ENCODE measurements around the gene CLSTN3.

CLSTN3 gene

DNA sequence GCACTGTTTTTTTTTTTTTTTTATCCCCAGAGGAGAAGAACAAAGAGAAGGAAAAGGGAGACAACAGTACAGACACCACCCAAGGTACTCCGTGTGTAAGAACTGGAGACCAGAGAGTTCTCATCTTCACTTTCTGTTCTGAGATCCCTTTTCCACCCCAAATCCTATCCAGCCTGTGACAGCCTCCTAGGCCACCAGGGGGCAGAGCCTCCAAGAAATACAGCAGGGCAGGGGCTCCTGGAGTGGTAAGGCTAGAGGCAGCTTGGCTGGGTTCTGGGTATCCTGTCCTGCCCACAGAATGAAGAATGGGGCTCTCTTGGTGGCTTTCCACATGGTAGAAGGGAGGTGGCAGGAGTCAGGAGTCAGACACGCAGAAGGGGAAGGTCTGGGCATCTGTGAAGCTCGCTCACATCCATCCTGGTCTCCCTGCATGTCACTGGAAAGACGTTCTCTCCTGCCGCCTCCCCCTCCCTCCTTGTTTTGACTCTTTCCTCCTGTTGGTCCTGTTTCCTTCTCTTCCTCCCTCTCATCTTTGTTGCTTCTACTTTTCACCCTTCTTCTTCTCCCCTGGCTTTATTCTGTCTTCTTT, 12.0 kb downstream of the CLSTN3 start:
- H3K4me2 ChIP-seq (ENCODE audit: low read length) = no peak overlapping the region
- no peaks in the 10 kb centered on the region for H3F3A ChIP-seq (ENCODE audit: control insufficient read depth, insufficient read depth)
- H3K36me3 ChIP-seq (ENCODE audit: control insufficient read depth, low read length) = no peaks in the 10 kb centered on the region
- TF ChIP-seq EZH2phosphoT487 (IDR thresholded peaks at IDR 0.05; ENCODE audit: borderline replicate concordance, low read length) = no peak
- TF ChIP-seq, protein P1, sequence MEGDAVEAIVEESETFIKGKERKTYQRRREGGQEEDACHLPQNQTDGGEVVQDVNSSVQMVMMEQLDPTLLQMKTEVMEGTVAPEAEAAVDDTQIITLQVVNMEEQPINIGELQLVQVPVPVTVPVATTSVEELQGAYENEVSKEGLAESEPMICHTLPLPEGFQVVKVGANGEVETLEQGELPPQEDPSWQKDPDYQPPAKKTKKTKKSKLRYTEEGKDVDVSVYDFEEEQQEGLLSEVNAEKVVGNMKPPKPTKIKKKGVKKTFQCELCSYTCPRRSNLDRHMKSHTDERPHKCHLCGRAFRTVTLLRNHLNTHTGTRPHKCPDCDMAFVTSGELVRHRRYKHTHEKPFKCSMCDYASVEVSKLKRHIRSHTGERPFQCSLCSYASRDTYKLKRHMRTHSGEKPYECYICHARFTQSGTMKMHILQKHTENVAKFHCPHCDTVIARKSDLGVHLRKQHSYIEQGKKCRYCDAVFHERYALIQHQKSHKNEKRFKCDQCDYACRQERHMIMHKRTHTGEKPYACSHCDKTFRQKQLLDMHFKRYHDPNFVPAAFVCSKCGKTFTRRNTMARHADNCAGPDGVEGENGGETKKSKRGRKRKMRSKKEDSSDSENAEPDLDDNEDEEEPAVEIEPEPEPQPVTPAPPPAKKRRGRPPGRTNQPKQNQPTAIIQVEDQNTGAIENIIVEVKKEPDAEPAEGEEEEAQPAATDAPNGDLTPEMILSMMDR (IDR thresholded peaks at IDR 0.05; ENCODE audit: low read depth, low read length, poor library complexity, severe bottlenecking) = peak; percentile 86
- no peaks in the 10 kb centered on the region for H3K79me2 ChIP-seq (ENCODE audit: control insufficient read depth, low read length)
- H4K20me1 ChIP-seq (ENCODE audit: control insufficient read depth, insufficient read depth, low read depth, low read length) = no peaks in the 10 kb centered on the region
- no peaks in the 10 kb centered on the region for H3K27me3 ChIP-seq (ENCODE audit: control insufficient read depth, low read length)
- no peak overlapping the region for H3K4me3 ChIP-seq (ENCODE audit: low read length)
- no peaks in the 10 kb centered on the region for H3K9me3 ChIP-seq (ENCODE audit: control insufficient read depth, insufficient read depth, low read length)
- H3K9me2 ChIP-seq (replicated peaks; ENCODE audit: control insufficient read depth, low read length) = no peaks in the 10 kb centered on the region
- no peak overlapping the region for H3K27ac ChIP-seq (ENCODE audit: low read depth, low read length)
- H3K4me1 ChIP-seq (ENCODE audit: control insufficient read depth, low read length) = no peaks in the 10 kb centered on the region

DNA sequence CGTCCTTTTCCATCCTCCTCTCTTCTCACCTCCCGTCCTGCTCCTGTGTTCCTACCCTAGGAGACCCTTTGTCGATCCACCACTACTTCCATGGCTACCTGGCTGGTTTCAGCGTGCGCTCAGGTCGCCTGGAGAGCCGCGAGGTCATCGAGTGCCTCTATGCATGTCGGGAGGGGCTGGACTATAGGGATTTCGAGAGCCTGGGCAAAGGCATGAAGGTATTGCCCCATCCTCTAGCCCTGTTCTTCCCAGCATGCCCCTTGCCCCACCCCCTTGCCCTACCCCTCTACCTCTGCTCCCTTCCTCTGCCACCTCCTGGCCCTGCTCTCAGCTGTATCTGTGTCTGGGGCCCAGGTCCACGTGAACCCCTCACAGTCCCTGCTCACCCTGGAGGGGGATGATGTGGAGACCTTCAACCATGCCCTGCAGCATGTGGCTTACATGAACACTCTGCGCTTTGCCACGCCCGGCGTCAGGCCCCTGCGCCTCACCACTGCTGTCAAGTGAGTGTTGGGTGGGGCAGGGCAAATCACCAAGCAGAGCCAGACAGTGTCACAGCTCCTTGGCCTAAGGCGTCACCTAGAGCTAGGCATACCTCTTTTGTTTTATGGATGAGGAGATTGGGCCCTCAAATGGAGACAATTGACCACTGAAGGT, 12.8 kb downstream of the CLSTN3 start:
- Histone ChIP-seq H3K4me3 (ENCODE audit: low read length) (no peak overlapping the region), H3K36me3 (ENCODE audit: control insufficient read depth, low read length) (no peaks in the 10 kb centered on the region), H3K4me1 (ENCODE audit: control insufficient read depth, low read length) (no peaks in the 10 kb centered on the region), H3K9me3 (ENCODE audit: control insufficient read depth, insufficient read depth, low read length) (no peaks in the 10 kb centered on the region), H3K27ac (ENCODE audit: low read depth, low read length) (no peak overlapping the region), H3F3A (ENCODE audit: control insufficient read depth, insufficient read depth) (no peaks in the 10 kb centered on the region), H4K20me1 (ENCODE audit: control insufficient read depth, insufficient read depth, low read depth, low read length) (no peaks in the 10 kb centered on the region), H3K27me3 (ENCODE audit: control insufficient read depth, low read length) (no peaks in the 10 kb centered on the region), H3K79me2 (ENCODE audit: control insufficient read depth, low read length) (no peaks in the 10 kb centered on the region), H3K4me2 (ENCODE audit: low read length) (no peak overlapping the region), H3K9me2 (replicated peaks; ENCODE audit: control insufficient read depth, low read length) (no peaks in the 10 kb centered on the region)
- TF ChIP-seq, protein P1 (IDR thresholded peaks at IDR 0.05; ENCODE audit: low read depth, low read length, poor library complexity, severe bottlenecking) = no peak
- no peak for TF ChIP-seq EZH2phosphoT487 (IDR thresholded peaks at IDR 0.05; ENCODE audit: borderline replicate concordance, low read length)

DNA sequence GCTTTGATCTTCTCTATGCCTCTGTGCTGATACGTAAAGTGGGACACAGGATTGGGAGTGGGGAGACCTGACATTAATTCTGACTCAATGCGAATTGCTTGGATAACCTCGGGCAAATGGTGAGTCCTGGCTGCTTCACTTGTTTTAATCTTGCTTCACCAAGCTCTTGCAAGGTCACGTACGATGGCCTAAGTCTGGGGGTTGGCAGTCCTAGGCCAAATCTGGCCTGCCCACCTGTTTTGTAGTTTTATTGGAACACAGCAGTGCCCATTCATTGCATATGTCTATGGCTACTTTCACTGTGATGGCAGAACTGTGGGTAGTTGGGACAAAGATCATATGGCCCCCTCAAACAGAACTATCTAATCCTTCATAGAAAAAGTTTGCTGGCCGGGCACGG, 13.4 kb downstream of the CLSTN3 start:
- no peaks in the 10 kb centered on the region for H3K79me2 ChIP-seq (ENCODE audit: control insufficient read depth, low read length)
- no peaks in the 10 kb centered on the region for H3K36me3 ChIP-seq (ENCODE audit: control insufficient read depth, low read length)
- TF ChIP-seq, protein P1 (IDR thresholded peaks at IDR 0.05; ENCODE audit: low read depth, low read length, poor library complexity, severe bottlenecking) = no peak
- no peak for TF ChIP-seq EZH2phosphoT487 (IDR thresholded peaks at IDR 0.05; ENCODE audit: borderline replicate concordance, low read length)
- H4K20me1 ChIP-seq (ENCODE audit: control insufficient read depth, insufficient read depth, low read depth, low read length) = no peaks in the 10 kb centered on the region
- H3K4me3 ChIP-seq (ENCODE audit: low read length) = no peak overlapping the region
- H3K9me3 ChIP-seq (ENCODE audit: control insufficient read depth, insufficient read depth, low read length) = no peaks in the 10 kb centered on the region
- no peak overlapping the region for H3K27ac ChIP-seq (ENCODE audit: low read depth, low read length)
- no peaks in the 10 kb centered on the region for H3K9me2 ChIP-seq (replicated peaks; ENCODE audit: control insufficient read depth, low read length)
- H3F3A ChIP-seq (ENCODE audit: control insufficient read depth, insufficient read depth) = no peaks in the 10 kb centered on the region
- no peaks in the 10 kb centered on the region for H3K4me1 ChIP-seq (ENCODE audit: control insufficient read depth, low read length)
- no peak overlapping the region for H3K4me2 ChIP-seq (ENCODE audit: low read length)
- H3K27me3 ChIP-seq (ENCODE audit: control insufficient read depth, low read length) = no peaks in the 10 kb centered on the region
